ENCODE measurements around the gene CD69.

GRCh38 chr12:9773216-9773877 is 12.6 kb upstream of the CD69 start:
- TF ChIP-seq, protein P1, sequence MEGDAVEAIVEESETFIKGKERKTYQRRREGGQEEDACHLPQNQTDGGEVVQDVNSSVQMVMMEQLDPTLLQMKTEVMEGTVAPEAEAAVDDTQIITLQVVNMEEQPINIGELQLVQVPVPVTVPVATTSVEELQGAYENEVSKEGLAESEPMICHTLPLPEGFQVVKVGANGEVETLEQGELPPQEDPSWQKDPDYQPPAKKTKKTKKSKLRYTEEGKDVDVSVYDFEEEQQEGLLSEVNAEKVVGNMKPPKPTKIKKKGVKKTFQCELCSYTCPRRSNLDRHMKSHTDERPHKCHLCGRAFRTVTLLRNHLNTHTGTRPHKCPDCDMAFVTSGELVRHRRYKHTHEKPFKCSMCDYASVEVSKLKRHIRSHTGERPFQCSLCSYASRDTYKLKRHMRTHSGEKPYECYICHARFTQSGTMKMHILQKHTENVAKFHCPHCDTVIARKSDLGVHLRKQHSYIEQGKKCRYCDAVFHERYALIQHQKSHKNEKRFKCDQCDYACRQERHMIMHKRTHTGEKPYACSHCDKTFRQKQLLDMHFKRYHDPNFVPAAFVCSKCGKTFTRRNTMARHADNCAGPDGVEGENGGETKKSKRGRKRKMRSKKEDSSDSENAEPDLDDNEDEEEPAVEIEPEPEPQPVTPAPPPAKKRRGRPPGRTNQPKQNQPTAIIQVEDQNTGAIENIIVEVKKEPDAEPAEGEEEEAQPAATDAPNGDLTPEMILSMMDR (IDR thresholded peaks at IDR 0.05): no peak
- TF ChIP-seq EZH2 (IDR thresholded peaks at IDR 0.05; ENCODE audit: borderline replicate concordance, insufficient read depth, low read depth, low read length, poor library complexity, severe bottlenecking): no peak
